ENCODE data around the gene PCDHGC3.

DNA sequence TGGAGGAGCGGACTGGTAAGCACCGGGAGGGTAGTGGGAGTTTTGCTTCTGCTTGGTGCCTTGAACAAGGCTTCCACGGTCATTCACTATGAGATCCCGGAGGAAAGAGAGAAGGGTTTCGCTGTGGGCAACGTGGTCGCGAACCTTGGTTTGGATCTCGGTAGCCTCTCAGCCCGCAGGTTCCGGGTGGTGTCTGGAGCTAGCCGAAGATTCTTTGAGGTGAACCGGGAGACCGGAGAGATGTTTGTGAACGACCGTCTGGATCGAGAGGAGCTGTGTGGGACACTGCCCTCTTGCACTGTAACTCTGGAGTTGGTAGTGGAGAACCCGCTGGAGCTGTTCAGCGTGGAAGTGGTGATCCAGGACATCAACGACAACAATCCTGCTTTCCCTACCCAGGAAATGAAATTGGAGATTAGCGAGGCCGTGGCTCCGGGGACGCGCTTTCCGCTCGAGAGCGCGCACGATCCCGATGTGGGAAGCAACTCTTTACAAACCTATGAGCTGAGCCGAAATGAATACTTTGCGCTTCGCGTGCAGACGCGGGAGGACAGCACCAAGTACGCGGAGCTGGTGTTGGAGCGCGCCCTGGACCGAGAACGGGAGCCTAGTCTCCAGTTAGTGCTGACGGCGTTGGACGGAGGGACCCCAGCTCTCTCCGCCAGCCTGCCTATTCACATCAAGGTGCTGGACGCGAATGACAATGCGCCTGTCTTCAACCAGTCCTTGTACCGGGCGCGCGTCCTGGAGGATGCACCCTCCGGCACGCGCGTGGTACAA lies 556 bp downstream of the PCDHGC3 start:
- TF ChIP-seq, protein P1, sequence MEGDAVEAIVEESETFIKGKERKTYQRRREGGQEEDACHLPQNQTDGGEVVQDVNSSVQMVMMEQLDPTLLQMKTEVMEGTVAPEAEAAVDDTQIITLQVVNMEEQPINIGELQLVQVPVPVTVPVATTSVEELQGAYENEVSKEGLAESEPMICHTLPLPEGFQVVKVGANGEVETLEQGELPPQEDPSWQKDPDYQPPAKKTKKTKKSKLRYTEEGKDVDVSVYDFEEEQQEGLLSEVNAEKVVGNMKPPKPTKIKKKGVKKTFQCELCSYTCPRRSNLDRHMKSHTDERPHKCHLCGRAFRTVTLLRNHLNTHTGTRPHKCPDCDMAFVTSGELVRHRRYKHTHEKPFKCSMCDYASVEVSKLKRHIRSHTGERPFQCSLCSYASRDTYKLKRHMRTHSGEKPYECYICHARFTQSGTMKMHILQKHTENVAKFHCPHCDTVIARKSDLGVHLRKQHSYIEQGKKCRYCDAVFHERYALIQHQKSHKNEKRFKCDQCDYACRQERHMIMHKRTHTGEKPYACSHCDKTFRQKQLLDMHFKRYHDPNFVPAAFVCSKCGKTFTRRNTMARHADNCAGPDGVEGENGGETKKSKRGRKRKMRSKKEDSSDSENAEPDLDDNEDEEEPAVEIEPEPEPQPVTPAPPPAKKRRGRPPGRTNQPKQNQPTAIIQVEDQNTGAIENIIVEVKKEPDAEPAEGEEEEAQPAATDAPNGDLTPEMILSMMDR (conservative IDR thresholded peaks at IDR 0.05; ENCODE audit: low read depth, low read length), result no peak
- peak; percentile 46; the same call in 1 of the 2 replicates for TF ChIP-seq POLR2A (IDR thresholded peaks at IDR 0.05; ENCODE audit: low read depth, low read length)

Measured in IMR-90 (cell line).